Measurements from ENCODE around the gene GABBR2. TPM values are rescaled to one million over a fixed set of nuclear protein-coding genes. Genes with fewer than 3 reads are reported as not detected.
"Not testable (repeated sequence)": the region's sequence is repeated elsewhere in the genome, so short reads cannot be mapped to it uniquely, and the experiment has no call there.

GABBR2 gene
- polyA plus RNA-seq, 1 donor (not counting 4 experiments of a cell fraction or from before 2014, with no cell fraction given): 0.01 TPM

GRCh38 chr9:98468567-98469239 lies 240.0 kb downstream of the GABBR2 start:
- Histone ChIP-seq H3K9me1 (ENCODE audit: control insufficient read depth, extremely low read depth, insufficient read depth, low read length) (no peaks in the 10 kb centered on the region), H3K27ac (ENCODE audit: control insufficient read depth, insufficient read depth, low read length) (no peak overlapping the region), H3K9ac (ENCODE audit: control insufficient read depth, extremely low read depth, insufficient read depth, low read length) (no peak overlapping the region), H2AFZ (ENCODE audit: control insufficient read depth, low read length) (no peak overlapping the region), H3K9me3 (ENCODE audit: control insufficient read depth, low read depth, low read length) (no peaks in the 10 kb centered on the region), H3K4me2 (ENCODE audit: control insufficient read depth, extremely low read depth, insufficient read depth, low read depth, low read length) (no peak overlapping the region), H3K79me2 (ENCODE audit: control insufficient read depth, insufficient read depth, low read length) (no peaks in the 10 kb centered on the region), H4K20me1 (ENCODE audit: control insufficient read depth, extremely low read depth, insufficient read depth, low read length) (no peaks in the 10 kb centered on the region), H3K27me3 (ENCODE audit: control insufficient read depth, extremely low read depth, insufficient read depth, low read length) (peaks cover 10% of the 10 kb centered on the region), H3K36me3 (ENCODE audit: control insufficient read depth in 2 of 2, extremely low read depth in 1 of 2, insufficient read depth in 2 of 2, low read length in 2 of 2) (no peaks in the 10 kb centered on the region), H3K4me1 (ENCODE audit: control insufficient read depth, extremely low read depth, insufficient read depth, low read length) (no peaks in the 10 kb centered on the region), H3K4me3 (ENCODE audit: control insufficient read depth in 2 of 3, extremely low read depth in 1 of 3, insufficient read depth in 2 of 3, low read depth in 1 of 3, low read length in 3 of 3) (no peak overlapping the region)
- no peak for TF ChIP-seq EZH2 (IDR thresholded peaks at IDR 0.05; ENCODE audit: low read length)
- no peak for TF ChIP-seq CTCF (optimal IDR thresholded peaks at IDR 0.05 in 1 of 3, IDR thresholded peaks at IDR 0.05 in 1 of 3, conservative IDR thresholded peaks at IDR 0.05 in 1 of 3; ENCODE audit: extremely low read depth in 1 of 3, insufficient read depth in 2 of 3, low read length in 3 of 3)
- FAIRE-seq (no peak), DNase-seq (ENCODE audit: low read depth, low spot score) (no peak)
- dilution Hi-C loops (cut with MboI; ENCODE audit: extremely low pct_ligation_motif_present, low sequenced_read_pairs): no loop called here

- dilution Hi-C loops (cut with MboI; ENCODE audit: extremely low pct_ligation_motif_present, low sequenced_read_pairs): no loop called here
Observed at GRCh38 chr9:98465799-98466198, 242.9 kb downstream of the GABBR2 start.

GRCh38 chr9:98464156-98464690 lies 244.5 kb downstream of the GABBR2 start:
- FAIRE-seq; H4K20me1 ChIP-seq (ENCODE audit: control insufficient read depth, extremely low read depth, insufficient read depth, low read length); dilution Hi-C loops (cut with MboI; ENCODE audit: extremely low pct_ligation_motif_present, low sequenced_read_pairs); H3K4me1 ChIP-seq (ENCODE audit: control insufficient read depth, extremely low read depth, insufficient read depth, low read length); H3K27me3 ChIP-seq (ENCODE audit: control insufficient read depth, extremely low read depth, insufficient read depth, low read length); H3K9me3 ChIP-seq (ENCODE audit: control insufficient read depth, low read depth, low read length); H2AFZ ChIP-seq (ENCODE audit: control insufficient read depth, low read length); H3K9ac ChIP-seq (ENCODE audit: control insufficient read depth, extremely low read depth, insufficient read depth, low read length); H3K4me3 ChIP-seq (ENCODE audit: control insufficient read depth in 2 of 3, extremely low read depth in 1 of 3, insufficient read depth in 2 of 3, low read depth in 1 of 3, low read length in 3 of 3); DNase-seq (ENCODE audit: low read depth, low spot score); H3K36me3 ChIP-seq (ENCODE audit: control insufficient read depth in 2 of 2, extremely low read depth in 1 of 2, insufficient read depth in 2 of 2, low read length in 2 of 2); H3K4me2 ChIP-seq (ENCODE audit: control insufficient read depth, extremely low read depth, insufficient read depth, low read depth, low read length); H3K9me1 ChIP-seq (ENCODE audit: control insufficient read depth, extremely low read depth, insufficient read depth, low read length); H3K79me2 ChIP-seq (ENCODE audit: control insufficient read depth, insufficient read depth, low read length); H3K27ac ChIP-seq (ENCODE audit: control insufficient read depth, insufficient read depth, low read length): not testable (repeated sequence)

More at GRCh38 chr9:98465799-98466198, 242.9 kb downstream of the GABBR2 start:
- Histone ChIP-seq H3K4me2 (ENCODE audit: control insufficient read depth, extremely low read depth, insufficient read depth, low read depth, low read length) (no peak overlapping the region), H3K79me2 (ENCODE audit: control insufficient read depth, insufficient read depth, low read length) (no peaks in the 10 kb centered on the region), H4K20me1 (ENCODE audit: control insufficient read depth, extremely low read depth, insufficient read depth, low read length) (no peaks in the 10 kb centered on the region), H3K36me3 (ENCODE audit: control insufficient read depth in 2 of 2, extremely low read depth in 1 of 2, insufficient read depth in 2 of 2, low read length in 2 of 2) (no peaks in the 10 kb centered on the region), H3K4me1 (ENCODE audit: control insufficient read depth, extremely low read depth, insufficient read depth, low read length) (no peaks in the 10 kb centered on the region), H3K4me3 (ENCODE audit: control insufficient read depth in 2 of 3, extremely low read depth in 1 of 3, insufficient read depth in 2 of 3, low read depth in 1 of 3, low read length in 3 of 3) (no peak overlapping the region), H2AFZ (ENCODE audit: control insufficient read depth, low read length) (no peak overlapping the region), H3K9me1 (ENCODE audit: control insufficient read depth, extremely low read depth, insufficient read depth, low read length) (no peaks in the 10 kb centered on the region), H3K27ac (ENCODE audit: control insufficient read depth, insufficient read depth, low read length) (no peak overlapping the region), H3K9me3 (ENCODE audit: control insufficient read depth, low read depth, low read length) (no peaks in the 10 kb centered on the region), H3K27me3 (ENCODE audit: control insufficient read depth, extremely low read depth, insufficient read depth, low read length) (peaks cover 10% of the 10 kb centered on the region), H3K9ac (ENCODE audit: control insufficient read depth, extremely low read depth, insufficient read depth, low read length) (no peak overlapping the region)
- no peak for FAIRE-seq
- TF ChIP-seq EZH2 (IDR thresholded peaks at IDR 0.05; ENCODE audit: low read length): no peak
- TF ChIP-seq CTCF (optimal IDR thresholded peaks at IDR 0.05 in 1 of 3, IDR thresholded peaks at IDR 0.05 in 1 of 3, conservative IDR thresholded peaks at IDR 0.05 in 1 of 3; ENCODE audit: extremely low read depth in 1 of 3, insufficient read depth in 2 of 3, low read length in 3 of 3): no peak
- no peak for DNase-seq (ENCODE audit: low read depth, low spot score)
